ENCODE measurements around the gene ABRAXAS1.

DNA sequence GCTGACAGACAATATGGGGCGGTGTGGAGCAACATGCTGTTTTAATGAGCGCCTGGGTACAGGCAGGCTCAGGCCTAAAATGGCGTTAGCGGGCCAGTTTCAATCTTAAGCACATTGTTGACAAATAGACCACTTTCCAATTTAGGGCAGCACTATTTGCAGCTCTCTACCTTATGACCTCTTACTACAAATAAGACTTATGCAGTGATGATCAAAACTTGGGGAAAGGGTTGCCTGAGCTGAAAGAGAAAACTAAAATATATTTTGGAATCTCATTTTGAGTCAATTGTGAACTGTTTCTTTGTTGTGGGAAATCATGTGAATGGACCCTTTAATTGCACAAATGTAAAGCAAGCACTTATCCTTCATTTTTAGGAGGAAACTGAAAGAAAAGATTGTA, 25.5 kb upstream of the ABRAXAS1 start:
- TF ChIP-seq ZNF274 (IDR thresholded peaks at IDR 0.05; ENCODE audit: low read depth, low read length) (no peak), SUZ12 (IDR thresholded peaks at IDR 0.05; ENCODE audit: extremely low read depth, insufficient read depth, insufficient read length) (no peak)
